ENCODE measurements around the gene SLC4A2.

- TF ChIP-seq POLR2A (IDR thresholded peaks at IDR 0.05) = no peak
- TF ChIP-seq CTCF (IDR thresholded peaks at IDR 0.05) = no peak
Measured at GRCh38 chr7:151124899-151125399, 65.6 kb downstream of the SLC4A2 start.
